WI38 (cell line): ENCODE results near the gene ZBED1.

ENCODE experiments used
- H3K4me3 ChIP-seq: 2 replicates; pipeline ENCODE4 v1.5.1; 2011; ENCODE audit warnings: low read depth, mild to moderate bottlenecking, control low read depth, low read length
- CTCF ChIP-seq: IDR thresholded peaks from 2 replicates; pipeline ENCODE4 v1.5.1; 2012; ENCODE audit warnings: low read depth, mild to moderate bottlenecking, control low read depth, low read length

Gene ZBED1

GRCh38 chrX:2500091-2500802 lies 529 bp downstream of the ZBED1 start:
- peak overlapping the region; percentile 82 for H3K4me3 ChIP-seq
- TF ChIP-seq CTCF, result no peak

GRCh38 chrX:2499507-2499906 lies 1.3 kb downstream of the ZBED1 start:
- no peak for TF ChIP-seq CTCF
- H3K4me3 ChIP-seq, result peak overlapping the region; percentile 82

- H3K4me3 ChIP-seq, result peak overlapping the region; percentile 82
- no peak for TF ChIP-seq CTCF
Measured at GRCh38 chrX:2498781-2499302, 1.9 kb downstream of the ZBED1 start.

GRCh38 chrX:2497961-2498780 lies 2.6 kb downstream of the ZBED1 start:
- TF ChIP-seq CTCF, result no peak
- H3K4me3 ChIP-seq, result peak overlapping the region; percentile 82

GRCh38 chrX:2495595-2495994 lies 5.2 kb downstream of the ZBED1 start:
- TF ChIP-seq CTCF, result no peak
- no peak overlapping the region for H3K4me3 ChIP-seq

GRCh38 chrX:2492531-2493218 lies 8.1 kb downstream of the ZBED1 start:
- TF ChIP-seq CTCF, result no peak
- no peak overlapping the region for H3K4me3 ChIP-seq
